ENCODE data around the gene EMILIN1. TPM values are rescaled to one million over a fixed set of nuclear protein-coding genes. Genes with fewer than 3 reads are reported as not detected.
A peak's percentile ranks its signal among the peaks of the same experiment; 100 is the strongest.

The EMILIN1 gene
- total and polyA plus RNA-seq, 10 of the 15 experiments (the other 5 are each of a cell fraction or from before 2014, with no cell fraction given), result 0.01 to 2.3 (median 1.2) TPM; not detected in 2

DNA sequence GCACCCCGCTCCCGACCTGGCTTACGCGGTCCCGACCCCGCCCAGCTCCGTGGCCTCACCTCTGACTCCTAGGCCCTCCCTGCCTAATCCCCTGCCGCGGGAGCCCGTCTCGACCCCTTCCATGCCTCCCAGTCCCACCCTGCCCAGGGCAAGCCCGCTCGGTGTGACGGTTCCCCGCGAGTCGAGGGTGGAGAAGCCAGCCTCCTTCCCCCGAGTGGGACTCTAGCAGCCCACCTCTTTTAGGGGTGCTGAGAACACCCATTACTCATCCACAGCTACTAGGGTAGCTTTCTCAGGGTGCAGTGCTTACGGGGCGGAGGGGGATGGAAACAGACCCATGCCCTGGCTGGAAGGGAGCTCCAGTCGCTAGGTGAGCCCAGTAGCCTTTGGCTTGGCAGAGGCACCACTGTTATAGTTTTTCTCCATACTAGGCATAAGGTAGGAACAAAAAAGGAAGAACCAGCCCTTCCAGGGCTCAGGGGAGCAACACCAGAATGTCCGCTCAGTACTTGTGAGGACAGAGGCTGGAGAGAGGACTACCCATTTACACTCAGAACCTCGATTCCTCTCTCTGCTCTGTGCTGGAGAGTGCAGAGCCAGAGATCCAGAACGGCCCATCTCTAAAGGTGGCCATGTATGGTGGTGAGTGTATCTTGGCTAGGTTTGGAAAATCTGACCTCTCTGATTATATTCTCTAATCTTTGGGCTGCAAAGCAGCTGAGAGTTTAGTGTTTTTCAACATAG lies 26.3 kb upstream of the EMILIN1 start (continued):
- TF ChIP-seq, protein P1, sequence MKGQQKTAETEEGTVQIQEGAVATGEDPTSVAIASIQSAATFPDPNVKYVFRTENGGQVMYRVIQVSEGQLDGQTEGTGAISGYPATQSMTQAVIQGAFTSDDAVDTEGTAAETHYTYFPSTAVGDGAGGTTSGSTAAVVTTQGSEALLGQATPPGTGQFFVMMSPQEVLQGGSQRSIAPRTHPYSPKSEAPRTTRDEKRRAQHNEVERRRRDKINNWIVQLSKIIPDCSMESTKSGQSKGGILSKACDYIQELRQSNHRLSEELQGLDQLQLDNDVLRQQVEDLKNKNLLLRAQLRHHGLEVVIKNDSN (IDR thresholded peaks at IDR 0.05; ENCODE audit: borderline replicate concordance, extremely low read length, insufficient read depth, low read depth, low read length), result no peak
- TF ChIP-seq RAD21 (IDR thresholded peaks at IDR 0.05; ENCODE audit: insufficient read depth, low read depth, low read length) (no peak), CHD4 (IDR thresholded peaks at IDR 0.05) (no peak), SMARCA5 (IDR thresholded peaks at IDR 0.05) (no peak)
- TF ChIP-seq, protein P2, sequence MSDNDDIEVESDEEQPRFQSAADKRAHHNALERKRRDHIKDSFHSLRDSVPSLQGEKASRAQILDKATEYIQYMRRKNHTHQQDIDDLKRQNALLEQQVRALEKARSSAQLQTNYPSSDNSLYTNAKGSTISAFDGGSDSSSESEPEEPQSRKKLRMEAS (IDR thresholded peaks at IDR 0.05; ENCODE audit: low read depth, low read length), result no peak

DNA sequence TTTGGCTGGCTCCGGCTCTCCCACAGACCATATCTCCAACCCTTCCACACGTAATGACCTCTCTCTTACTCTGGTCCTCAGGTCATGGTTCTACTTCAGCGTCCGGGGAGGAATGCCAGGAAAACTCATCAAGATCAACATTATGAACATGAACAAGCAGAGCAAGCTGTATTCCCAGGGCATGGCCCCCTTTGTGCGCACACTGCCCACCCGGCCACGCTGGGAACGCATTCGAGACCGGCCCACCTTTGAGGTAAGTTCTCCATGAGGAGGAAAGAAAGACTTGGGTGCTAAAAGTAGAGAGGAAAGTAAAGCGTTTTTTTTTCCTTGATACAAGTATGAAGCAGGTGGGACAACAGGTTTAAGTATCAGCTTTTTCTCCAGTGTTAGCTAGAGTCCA lies 25.1 kb upstream of the EMILIN1 start:
- no peak for ATAC-seq
- 67% methylated on average over 11 of the region's 11 CpGs for WGBS (ENCODE audit: insufficient coverage, insufficient replicate concordance, low lambda C conversion rate, missing lambda C conversion rate)
- intact Hi-C loops (cut with micrococcal nuclease; ENCODE audit: unreplicated experiment), result loop anchor here (5.0 kb wide), 1 partner anchor 266 kb away; the partner anchor contains the start of gene CENPA

More for the DNA sequence above, 25.1 kb upstream of the EMILIN1 start:
- Histone ChIP-seq H3K9me3 (replicated peaks; ENCODE audit: control insufficient read depth, insufficient read depth, low read length) (no peaks in the 10 kb centered on the region), H2AFZ (ENCODE audit: control insufficient read depth, low read depth, low read length) (no peak overlapping the region), H3K79me2 (ENCODE audit: control insufficient read depth, insufficient read depth, low read length) (0 out of 2 replicates have a peak, but pooled peaks cover 1% of the 10 kb centered on the region), H4K20me1 (ENCODE audit: control insufficient read depth, insufficient read depth) (no peaks in the 10 kb centered on the region), H3K36me3 (ENCODE audit: control insufficient read depth in 2 of 2, insufficient read depth in 2 of 2, low read length in 1 of 2) (peaks cover 3 to 23% of the 10 kb centered on the region in 2 experiments), H3K4me3 (no peak overlapping the region), H3K4me1 (ENCODE audit: control insufficient read depth, insufficient read depth, low read length) (peaks cover 9% of the 10 kb centered on the region), H3K9ac (ENCODE audit: control insufficient read depth, insufficient read depth, low read length) (no peak overlapping the region), H3K27ac (ENCODE audit: control insufficient read depth, insufficient read depth) (no peak overlapping the region), H3K27me3 (replicated peaks in 1 of 2; ENCODE audit: control insufficient read depth in 2 of 2, insufficient read depth in 2 of 2, low read length in 1 of 2) (no peaks in the 10 kb centered on the region), H3K4me2 (ENCODE audit: control insufficient read depth, insufficient read depth) (no peak overlapping the region)
- ChIA-PET POLR2A (interaction anchor here (0.5 to 8.9 kb wide), 3 partner anchors 16 to 296 kb away, joined by 5 to 139 read pairs (median 6); partner anchors contain the start of gene OST4), SMC1A (ENCODE audit: uncharacterized antibody, unreplicated experiment) (interaction anchor here (1.0 to 1.8 kb wide), 2 partner anchors 9 to 29 kb away, joined by 3 to 5 read pairs; no protein-coding TSS in a partner anchor), RAD21 (ENCODE audit: unreplicated experiment) (interaction anchor here (3.4 kb wide), 1 partner anchor 19 kb away, joined by 31 read pairs; the partner anchor contains the start of gene OST4), CTCF (interaction anchor here (2.9 kb wide), 1 partner anchor 11 kb away, joined by 7 read pairs; no protein-coding TSS in a partner anchor)
- in situ Hi-C loops (cut with MboI), result no loop called here
- DNase-seq (ENCODE audit: low read depth, low spot score), result no peak
- BruUV-seq (replicated peaks), result TSS peak; percentile 51
- TF ChIP-seq, protein P3, sequence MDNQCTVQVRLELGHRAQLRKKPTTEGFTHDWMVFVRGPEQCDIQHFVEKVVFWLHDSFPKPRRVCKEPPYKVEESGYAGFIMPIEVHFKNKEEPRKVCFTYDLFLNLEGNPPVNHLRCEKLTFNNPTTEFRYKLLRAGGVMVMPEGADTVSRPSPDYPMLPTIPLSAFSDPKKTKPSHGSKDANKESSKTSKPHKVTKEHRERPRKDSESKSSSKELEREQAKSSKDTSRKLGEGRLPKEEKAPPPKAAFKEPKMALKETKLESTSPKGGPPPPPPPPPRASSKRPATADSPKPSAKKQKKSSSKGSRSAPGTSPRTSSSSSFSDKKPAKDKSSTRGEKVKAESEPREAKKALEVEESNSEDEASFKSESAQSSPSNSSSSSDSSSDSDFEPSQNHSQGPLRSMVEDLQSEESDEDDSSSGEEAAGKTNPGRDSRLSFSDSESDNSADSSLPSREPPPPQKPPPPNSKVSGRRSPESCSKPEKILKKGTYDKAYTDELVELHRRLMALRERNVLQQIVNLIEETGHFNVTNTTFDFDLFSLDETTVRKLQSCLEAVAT (IDR thresholded peaks at IDR 0.05), result no peak
- 0 out of 2 replicates have a peak, but pooled peaks have one; percentile 9 for TF ChIP-seq POLR2A (IDR thresholded peaks at IDR 0.05; ENCODE audit: low read depth, low read length)
- no peak for FAIRE-seq

All from GM12878 (cell line).